Pancreas (tissue), 10 donors: ENCODE results near the gene PPIA. TPM values are rescaled to one million over a fixed set of nuclear protein-coding genes. Genes with fewer than 3 reads are reported as not detected.

Experiments
- ATAC-seq, 4 donors: fragments of 200-7000 bp; cut with Tn5 transposase; one replicate each; pipeline versions ENCODE4 v1.8.0 to v1.9.1; 2020; ENCODE audit warnings: mild to moderate bottlenecking in 4 of 4, moderate library complexity in 4 of 4
- DNase-seq, 6 donors: peaks; one replicate each; pipeline ENCODE4 v3.0.0-alpha.2; 2020
- FAIRE-seq: peaks from 2 replicates; lab custom pipeline; 2012; peaks lifted over from hg19 to GRCh38; lab: Jason Lieb, UNC
- H3K27ac ChIP-seq, 4 donors: fragments of 200-600 bp; sonication (generic); 1 replicate in 3 of 4; 2 replicates in 1 of 4; pipeline versions ENCODE4 v1.5.0 to v1.8.0; 2020
- H3K27me3 ChIP-seq, 4 donors: fragments of 200-600 bp; one replicate each; pipeline ENCODE4 v1.8.0; 2021
- H3K36me3 ChIP-seq, 3 donors: fragments of 200-600 bp; sonication (generic) in 1 of 3; one replicate each; pipeline versions ENCODE4 v1.5.0 to v1.8.0; 2020 to 2021
- H3K4me1 ChIP-seq, 3 donors: fragments of 200-600 bp; one replicate each; pipeline ENCODE4 v1.8.0; 2021
- H3K4me3 ChIP-seq, 4 donors: fragments of 200-600 bp; sonication (generic) in 2 of 4; one replicate each; pipeline versions ENCODE4 v1.5.0 to v1.8.0; 2020 to 2021
- H3K9me3 ChIP-seq, 4 donors: fragments of 200-600 bp; one replicate each; pipeline ENCODE4 v1.8.0; 2021
- WGBS, 2 donors: extraction: QIAGEN DNeasy Blood & Tissue Kit; methylation state at CpG; one replicate each; pipeline ENCODE4 v1.1.7; 2013; 5-methylcytosine and 5-hydroxymethylcytosine counted together
- intact Hi-C, 3 donors: fragments of 100-400 bp; cut with DNase I; formaldehyde crosslinking; loops; one replicate each; pipeline versions ENCODE4 v1.11.1 to v1.14.2; 2022
- polyA plus RNA-seq, 2 donors: library from polyadenylated mRNA; stranded (reverse); fragments of 200-250 nt; gene quantifications; one replicate each; pipeline ENCODE4 v1.2.3, GENCODE V29; 2013
- total RNA-seq, 6 donors: library from RNA; stranded (reverse); fragmentation: NEBNext Ultra II Directional in 4 of 6; extraction: Animal tissue kit (Norgen Biotek cat#: 25700) in 4 of 6; gene quantifications; one replicate each; pipeline versions ENCODE4 v1.2.1 to v1.2.4, GENCODE V29; 2021 to 2023
- TF ChIP-seq, protein P1 (sequence below), 4 donors: fragments of 200-600 bp; sonication (generic) in 3 of 4; IDR thresholded peaks; one replicate each; pipeline versions ENCODE4 v1.5.0 to v1.8.0; 2021; ENCODE audit warnings: antibody characterized with exemption in 4 of 4
- donor health status: healthy with polysubstance abuse.
- donor health status: DM: no; HTN: no; CAD: no; lungs with moderate emphysema.
- donor health status: DM: no; HTN: no; CAD: no.
- donor health status: control.
- donor health status: control.
- donor health status: Bipolar disorder and iron deficiency.
- donor health status: DM: yes; HTN: yes; CAD: no.
- donor health status: DM: no; HTN: no; CAD: no.
- donor health status: DM: no; HTN: no; CAD: no.
- donor health status: DM: yes; HTN: yes; CAD: no.

The PPIA gene
- total and polyA plus RNA-seq, 8 donors = 281 to 1,024 (median 522) TPM

DNA sequence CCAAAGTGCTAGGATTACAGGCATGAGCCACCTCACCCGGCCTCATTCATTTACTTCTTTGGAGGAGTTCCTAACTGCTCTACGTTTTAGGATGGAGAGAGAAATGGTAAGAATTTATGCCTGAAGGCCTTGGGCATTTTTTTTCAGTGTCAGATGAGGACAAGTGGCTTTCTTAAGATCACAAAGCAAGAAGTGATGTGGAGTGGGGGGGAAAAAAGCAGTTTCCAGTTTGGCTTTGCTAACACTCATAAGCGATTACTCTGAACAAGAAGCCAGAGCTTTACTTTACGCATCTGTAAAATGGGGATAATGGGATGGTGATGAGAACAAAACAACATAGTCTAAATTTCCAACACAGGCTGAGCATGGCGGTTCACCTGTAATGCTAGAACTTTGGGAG lies 2.6 kb upstream of the PPIA start:
- Histone ChIP-seq H3K9me3 (no peaks in the 10 kb centered on the region), H3K4me1 (peaks cover 2 to 11% (median 9%) of the 10 kb centered on the region in 3 donors), H3K36me3 (no peaks in the 10 kb centered on the region), H3K27me3 (no peaks in the 10 kb centered on the region), H3K4me3 (no peak overlapping the region), H3K27ac (no peak overlapping the region)
- FAIRE-seq (no peak), DNase-seq (no peak), ATAC-seq (no peak)
- intact Hi-C loops = no loop called here
- TF ChIP-seq, protein P1, sequence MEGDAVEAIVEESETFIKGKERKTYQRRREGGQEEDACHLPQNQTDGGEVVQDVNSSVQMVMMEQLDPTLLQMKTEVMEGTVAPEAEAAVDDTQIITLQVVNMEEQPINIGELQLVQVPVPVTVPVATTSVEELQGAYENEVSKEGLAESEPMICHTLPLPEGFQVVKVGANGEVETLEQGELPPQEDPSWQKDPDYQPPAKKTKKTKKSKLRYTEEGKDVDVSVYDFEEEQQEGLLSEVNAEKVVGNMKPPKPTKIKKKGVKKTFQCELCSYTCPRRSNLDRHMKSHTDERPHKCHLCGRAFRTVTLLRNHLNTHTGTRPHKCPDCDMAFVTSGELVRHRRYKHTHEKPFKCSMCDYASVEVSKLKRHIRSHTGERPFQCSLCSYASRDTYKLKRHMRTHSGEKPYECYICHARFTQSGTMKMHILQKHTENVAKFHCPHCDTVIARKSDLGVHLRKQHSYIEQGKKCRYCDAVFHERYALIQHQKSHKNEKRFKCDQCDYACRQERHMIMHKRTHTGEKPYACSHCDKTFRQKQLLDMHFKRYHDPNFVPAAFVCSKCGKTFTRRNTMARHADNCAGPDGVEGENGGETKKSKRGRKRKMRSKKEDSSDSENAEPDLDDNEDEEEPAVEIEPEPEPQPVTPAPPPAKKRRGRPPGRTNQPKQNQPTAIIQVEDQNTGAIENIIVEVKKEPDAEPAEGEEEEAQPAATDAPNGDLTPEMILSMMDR (IDR thresholded peaks at IDR 0.05) = no peak
- 84 to 85% methylated on average over 5 of the region's 5 CpGs for WGBS, 2 donors

DNA sequence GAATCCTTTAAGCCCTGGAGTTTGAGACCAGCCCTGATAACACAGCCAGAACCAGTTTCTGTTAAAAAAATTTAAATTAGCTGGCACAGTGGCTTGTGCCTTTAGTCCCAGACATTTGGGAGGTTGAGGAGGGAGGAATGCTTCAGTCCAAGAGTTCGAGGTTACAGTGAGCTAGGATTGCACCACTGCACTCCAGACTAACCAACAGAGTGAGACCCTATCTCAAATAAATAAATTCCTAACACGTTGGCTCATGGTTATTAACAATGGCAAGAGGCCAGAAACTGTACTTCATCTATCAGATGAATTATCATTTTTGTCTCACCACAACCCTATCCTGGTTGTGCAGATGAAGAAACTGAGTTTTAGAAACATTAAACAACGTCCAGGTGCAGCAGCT lies 2.1 kb upstream of the PPIA start:
- TF ChIP-seq, protein P1 (IDR thresholded peaks at IDR 0.05) = no peak
- intact Hi-C loops = no loop called here
- Histone ChIP-seq H3K36me3 (peaks cover 0 to 3% (median 0%) of the 10 kb centered on the region in 3 donors), H3K4me1 (peaks cover 6 to 13% (median 13%) of the 10 kb centered on the region in 3 donors), H3K27me3 (no peaks in the 10 kb centered on the region), H3K27ac (no peak overlapping the region), H3K9me3 (no peaks in the 10 kb centered on the region), H3K4me3 (no peak overlapping the region)
- 39 to 44% methylated on average over 3 of the region's 3 CpGs for WGBS, 2 donors
- DNase-seq (no peak), ATAC-seq (no peak), FAIRE-seq (no peak)

DNA sequence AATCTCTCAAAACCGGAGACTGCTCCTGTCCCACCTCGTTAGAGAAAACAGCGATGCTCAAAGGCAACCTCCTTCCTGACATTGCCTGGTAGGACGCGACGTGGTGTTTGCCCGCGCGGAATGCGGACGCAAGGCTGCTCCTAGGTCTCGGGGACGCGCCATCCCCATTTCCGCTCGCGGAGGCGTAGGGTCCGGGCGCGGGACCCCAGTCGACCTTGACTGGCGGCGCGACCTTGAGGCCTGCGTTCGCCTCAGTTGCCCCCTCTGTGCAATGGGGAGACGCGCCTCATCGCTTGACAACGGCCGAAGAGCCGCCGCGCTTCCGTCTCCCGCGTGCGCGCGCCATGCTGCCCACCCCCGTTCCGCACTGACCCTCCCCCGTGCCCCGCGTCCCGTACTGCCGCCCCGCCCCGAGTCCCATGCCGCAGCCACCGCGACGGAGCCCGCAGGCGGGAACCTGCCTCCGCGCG lies 412 bp upstream of the PPIA start:
- no peaks in the 10 kb centered on the region for H3K27me3 ChIP-seq
- peak overlapping the region; percentile 97 to 99 (median 99) for H3K27ac ChIP-seq
- no peak for FAIRE-seq
- WGBS, 2 donors = 1% methylated on average over 48 to 59 of the region's 59 CpGs
- H3K4me1 ChIP-seq = peaks cover 11 to 18% (median 13%) of the 10 kb centered on the region in 3 donors
- H3K4me3 ChIP-seq = peak overlapping the region; percentile 56 to 71 (median 60)
- ATAC-seq = peak; percentile 8 to 24 (median 20)
- H3K9me3 ChIP-seq = no peaks in the 10 kb centered on the region
- no peak for DNase-seq
- intact Hi-C loops = no loop called here
- H3K36me3 ChIP-seq = peaks cover 3 to 20% (median 12%) of the 10 kb centered on the region in 3 donors
- TF ChIP-seq, protein P1 (IDR thresholded peaks at IDR 0.05) = no peak

DNA sequence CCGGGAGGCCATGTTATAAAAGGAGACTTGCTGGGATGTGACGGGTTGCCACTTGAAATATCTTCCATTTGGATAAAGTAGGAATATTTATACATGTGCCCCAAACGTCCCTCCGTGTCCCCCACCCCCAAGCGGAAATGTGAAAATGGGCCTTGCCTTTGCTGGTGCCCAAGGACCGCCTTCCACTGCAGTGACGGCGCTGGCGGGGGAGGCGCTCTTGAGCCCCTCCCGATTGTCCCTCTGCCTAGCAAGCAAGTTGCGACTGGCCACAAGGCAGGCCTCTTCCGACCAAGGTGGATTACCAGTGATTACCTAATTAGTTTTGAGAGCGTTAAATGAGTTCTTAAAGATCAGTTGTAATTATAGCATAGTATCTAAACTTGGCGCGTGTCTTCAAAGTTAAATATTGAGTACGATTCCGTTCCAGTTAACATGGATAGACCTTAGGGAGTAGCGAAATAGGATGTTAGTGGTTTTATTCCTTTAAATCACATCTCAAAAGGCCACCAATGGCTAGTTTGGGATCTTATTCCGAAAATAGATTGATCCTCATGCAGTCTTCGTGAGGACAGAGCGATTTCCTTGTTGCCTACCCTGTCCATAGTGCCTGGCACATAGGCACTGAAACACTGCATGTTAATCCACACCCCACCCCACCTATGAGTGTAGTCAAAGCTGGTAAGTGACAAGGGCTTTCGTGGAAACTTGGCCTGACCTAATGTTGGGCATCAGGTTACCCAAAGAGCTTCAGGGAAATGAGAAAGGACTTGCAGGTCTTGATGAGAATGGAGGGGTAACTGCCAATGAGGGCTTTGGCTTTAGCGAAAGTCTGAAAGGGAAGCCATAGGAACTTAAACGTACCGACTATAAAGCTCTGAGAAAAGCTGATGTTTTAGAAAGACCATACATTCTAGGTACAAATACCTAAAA lies 1.1 kb downstream of the PPIA start:
- peak overlapping the region; percentile 56 to 71 (median 60) for H3K4me3 ChIP-seq
- H3K27me3 ChIP-seq = no peaks in the 10 kb centered on the region
- DNase-seq (peak; percentile 86 to 93 (median 88)), ATAC-seq (peak; percentile 69 to 88 (median 80)), FAIRE-seq (no peak)
- 1 to 2% methylated on average over 26 of the region's 26 CpGs for WGBS, 2 donors
- H3K4me1 ChIP-seq = peaks cover 11 to 18% (median 13%) of the 10 kb centered on the region in 3 donors
- intact Hi-C loops = no loop called here
- H3K27ac ChIP-seq = peak overlapping the region; percentile 97 to 99 (median 99)
- no peaks in the 10 kb centered on the region for H3K9me3 ChIP-seq
- TF ChIP-seq, protein P1 (IDR thresholded peaks at IDR 0.05) = peak in 2 of 4 donors; percentile 8 to 20
- peaks cover 7 to 31% (median 18%) of the 10 kb centered on the region in 3 donors for H3K36me3 ChIP-seq
